ENCODE measurements around the gene LRRC3C.

Gene LRRC3C

GRCh38 chr17:39919087-39919683, 8.3 kb upstream of the LRRC3C start:
- H3K4me3 ChIP-seq (ENCODE audit: low read depth, low read length), result no peak overlapping the region
- TF ChIP-seq, protein P1, sequence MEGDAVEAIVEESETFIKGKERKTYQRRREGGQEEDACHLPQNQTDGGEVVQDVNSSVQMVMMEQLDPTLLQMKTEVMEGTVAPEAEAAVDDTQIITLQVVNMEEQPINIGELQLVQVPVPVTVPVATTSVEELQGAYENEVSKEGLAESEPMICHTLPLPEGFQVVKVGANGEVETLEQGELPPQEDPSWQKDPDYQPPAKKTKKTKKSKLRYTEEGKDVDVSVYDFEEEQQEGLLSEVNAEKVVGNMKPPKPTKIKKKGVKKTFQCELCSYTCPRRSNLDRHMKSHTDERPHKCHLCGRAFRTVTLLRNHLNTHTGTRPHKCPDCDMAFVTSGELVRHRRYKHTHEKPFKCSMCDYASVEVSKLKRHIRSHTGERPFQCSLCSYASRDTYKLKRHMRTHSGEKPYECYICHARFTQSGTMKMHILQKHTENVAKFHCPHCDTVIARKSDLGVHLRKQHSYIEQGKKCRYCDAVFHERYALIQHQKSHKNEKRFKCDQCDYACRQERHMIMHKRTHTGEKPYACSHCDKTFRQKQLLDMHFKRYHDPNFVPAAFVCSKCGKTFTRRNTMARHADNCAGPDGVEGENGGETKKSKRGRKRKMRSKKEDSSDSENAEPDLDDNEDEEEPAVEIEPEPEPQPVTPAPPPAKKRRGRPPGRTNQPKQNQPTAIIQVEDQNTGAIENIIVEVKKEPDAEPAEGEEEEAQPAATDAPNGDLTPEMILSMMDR (IDR thresholded peaks at IDR 0.05; ENCODE audit: low read depth, low read length, missing control alignments), result no peak
- no peak for DNase-seq (ENCODE audit: low read depth)

GRCh38 chr17:39920218-39921210, 7.0 kb upstream of the LRRC3C start:
- TF ChIP-seq, protein P1 (IDR thresholded peaks at IDR 0.05; ENCODE audit: low read depth, low read length, missing control alignments), result no peak
- H3K4me3 ChIP-seq (ENCODE audit: low read depth, low read length), result no peak overlapping the region
- DNase-seq (ENCODE audit: low read depth), result no peak

GRCh38 chr17:39921323-39921722, 6.2 kb upstream of the LRRC3C start:
- TF ChIP-seq, protein P1 (IDR thresholded peaks at IDR 0.05; ENCODE audit: low read depth, low read length, missing control alignments), result no peak
- no peak overlapping the region for H3K4me3 ChIP-seq (ENCODE audit: low read depth, low read length)
- DNase-seq (ENCODE audit: low read depth), result no peak

- no peak overlapping the region for H3K4me3 ChIP-seq (ENCODE audit: low read depth, low read length)
- TF ChIP-seq, protein P1 (IDR thresholded peaks at IDR 0.05; ENCODE audit: low read depth, low read length, missing control alignments), result no peak
- DNase-seq (ENCODE audit: low read depth), result no peak
Observed at GRCh38 chr17:39922006-39922405, 5.5 kb upstream of the LRRC3C start.

DNA sequence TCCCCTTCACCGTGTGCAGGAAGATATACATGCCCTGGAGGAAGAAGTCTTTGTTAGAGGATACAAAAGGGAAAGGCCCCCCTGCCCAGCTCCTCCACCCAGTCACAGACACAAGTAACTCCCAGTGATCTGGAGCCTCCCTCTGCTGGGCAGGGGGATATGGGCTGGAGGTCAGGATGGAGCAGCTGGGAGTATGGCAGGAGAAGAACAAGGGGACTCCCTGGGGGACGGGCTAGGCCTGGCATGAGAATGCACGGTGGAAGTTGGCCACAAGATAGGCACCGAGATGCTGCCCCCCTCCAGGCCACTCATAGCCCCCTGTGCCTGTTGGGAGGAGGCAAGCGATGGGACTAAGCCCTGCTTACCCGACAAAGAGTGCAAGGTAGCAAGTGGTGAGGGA, 4.3 kb upstream of the LRRC3C start:
- TF ChIP-seq, protein P1 (IDR thresholded peaks at IDR 0.05; ENCODE audit: low read depth, low read length, missing control alignments), result no peak
- DNase-seq (ENCODE audit: low read depth), result no peak
- no peak overlapping the region for H3K4me3 ChIP-seq (ENCODE audit: low read depth, low read length)

GRCh38 chr17:39923836-39924690, 3.5 kb upstream of the LRRC3C start:
- H3K4me3 ChIP-seq (ENCODE audit: low read depth, low read length), result no peak overlapping the region
- TF ChIP-seq, protein P1 (IDR thresholded peaks at IDR 0.05; ENCODE audit: low read depth, low read length, missing control alignments), result no peak
- no peak for DNase-seq (ENCODE audit: low read depth)

Measured in GM12864 (cell line).